GM18868 (cell line): ENCODE measurements around the gene ZNF443.
"Not testable (repeated sequence)": the region's sequence is repeated elsewhere in the genome, so short reads cannot be mapped to it uniquely, and the experiment has no call there.

Source experiments
- ATAC-seq: cut with Tn5 transposase; IDR thresholded peaks from one replicate; pipeline ENCODE4 v1.9.1; 2021; ENCODE audit warnings: mild to moderate bottlenecking, moderate library complexity; ENCODE audit not compliant: unreplicated experiment

ZNF443 gene

GRCh38 chr19:12440541-12441316 lies at the start of gene ZNF443:
ZNF443 (minus strand) TSS chr19:12441021; CDS start chr19:12440914, 107 bp downstream.
- ATAC-seq = peak; percentile 99

- ATAC-seq = not testable (repeated sequence)
Measured at GRCh38 chr19:12486265-12486783, 45.5 kb upstream of the ZNF443 start.

GRCh38 chr19:12485571-12485970 lies 44.8 kb upstream of the ZNF443 start:
- no peak for ATAC-seq

GRCh38 chr19:12485052-12485416 lies 44.2 kb upstream of the ZNF443 start:
- ATAC-seq = no peak

- peak; percentile 94 for ATAC-seq
Measured at GRCh38 chr19:12484371-12485051, 43.7 kb upstream of the ZNF443 start, which contains the start of gene ZNF709. ZNF709 (minus strand) TSS chr19:12484816; CDS start chr19:12484657, 159 bp downstream.

- no peak for ATAC-seq
Measured at GRCh38 chr19:12484011-12484370, 43.2 kb upstream of the ZNF443 start.

- no peak for ATAC-seq
Measured at GRCh38 chr19:12482509-12482886, 41.7 kb upstream of the ZNF443 start.

GRCh38 chr19:12481781-12482508 lies 41.1 kb upstream of the ZNF443 start:
- no peak for ATAC-seq

GRCh38 chr19:12478234-12478941 lies 37.6 kb upstream of the ZNF443 start:
- ATAC-seq = no peak

- ATAC-seq = not testable (repeated sequence)
Measured at GRCh38 chr19:12467651-12468050, 26.8 kb upstream of the ZNF443 start.

- no peak for ATAC-seq
Measured at GRCh38 chr19:12465211-12465610, 24.4 kb upstream of the ZNF443 start.

- no peak for ATAC-seq
Measured at GRCh38 chr19:12464769-12465168, 23.9 kb upstream of the ZNF443 start.

- ATAC-seq = not testable (repeated sequence)
Measured at GRCh38 chr19:12464139-12464538, 23.3 kb upstream of the ZNF443 start.

- ATAC-seq = no peak
Measured at GRCh38 chr19:12453495-12453894, 12.7 kb upstream of the ZNF443 start.

- ATAC-seq = no peak
Measured at GRCh38 chr19:12450844-12451243, 10.0 kb upstream of the ZNF443 start.

- no peak for ATAC-seq
Measured at GRCh38 chr19:12448808-12449207, 8.0 kb upstream of the ZNF443 start.

GRCh38 chr19:12439686-12440540 lies 908 bp downstream of the ZNF443 start:
- not testable (repeated sequence) for ATAC-seq

- ATAC-seq = not testable (repeated sequence)
Measured at GRCh38 chr19:12430726-12431299, 10.0 kb downstream of the ZNF443 start.

GRCh38 chr19:12425888-12426274 lies 14.9 kb downstream of the ZNF443 start:
- ATAC-seq = no peak
